Breast epithelium (tissue), 4 donors: ENCODE measurements around the gene GRIK5. TPM values are rescaled to one million over a fixed set of nuclear protein-coding genes. Genes with fewer than 3 reads are reported as not detected.

ENCODE experiments used
- DNase-seq, 2 donors: peaks; one replicate each; pipeline ENCODE4 v3.0.0-alpha.2; 2019; ENCODE audit warnings: low spot score in 2 of 2
- H3K27ac ChIP-seq, 2 donors: fragments of 200-600 bp; sonication (generic) in 1 of 2; one replicate each; pipeline ENCODE4 v1.5.1; 2016 to 2019; ENCODE audit warnings: mild to moderate bottlenecking in 1 of 2
- H3K27me3 ChIP-seq, 2 donors: fragments of 200-600 bp; sonication (generic) in 1 of 2; one replicate each; pipeline versions ENCODE4 v1.5.1 to v1.6.0; 2017 to 2019; ENCODE audit warnings: control low read depth in 1 of 2, mild to moderate bottlenecking in 1 of 2
- H3K36me3 ChIP-seq: fragments of 200-600 bp; one replicate; pipeline ENCODE4 v1.5.1; 2019
- H3K4me1 ChIP-seq, 2 donors: fragments of 200-600 bp; sonication (generic); one replicate each; pipeline ENCODE4 v1.5.1; 2016 to 2019; ENCODE audit warnings: control low read depth in 1 of 2
- H3K4me3 ChIP-seq, 3 donors: fragments of 200-600 bp; sonication (generic); 1 replicate in 2 of 3; 2 replicates in 1 of 3; pipeline ENCODE4 v1.5.1; 2016 to 2019; ENCODE audit warnings: mild to moderate bottlenecking in 3 of 3, moderate library complexity in 2 of 3
- H3K9me3 ChIP-seq, 2 donors: fragments of 200-600 bp; sonication (generic) in 1 of 2; one replicate each; pipeline ENCODE4 v1.5.1; 2016 to 2019; ENCODE audit warnings: control low read depth in 1 of 2
- POLR2A ChIP-seq: fragments of 450-650 bp; IDR thresholded peaks from one replicate; pipeline ENCODE4 v1.6.1; 2016; ENCODE audit warnings: antibody characterized with exemption, mild to moderate bottlenecking, moderate library complexity
- POLR2AphosphoS5 ChIP-seq, 3 donors: sonication (generic); formaldehyde crosslinking; IDR thresholded peaks; one replicate each; pipeline ENCODE4 v1.6.1; 2017; ENCODE audit warnings: antibody characterized with exemption in 3 of 3
- intact Hi-C: fragments of 100-400 bp; cut with DNase I; formaldehyde crosslinking; loops from one replicate; pipeline ENCODE4 v1.15.1; 2023; ENCODE audit warnings: low total_unique reads
- total RNA-seq, 3 donors: library from RNA; depleted of rRNA; stranded (reverse); fragments of >200 nt; gene quantifications; one replicate each; pipeline ENCODE4 v1.1.0, GENCODE V29; 2016
- TF ChIP-seq, protein P1 (sequence below), 3 donors: fragments of 450-650 bp; IDR thresholded peaks; one replicate each; pipeline ENCODE4 v1.5.1; 2016 to 2017; ENCODE audit warnings: antibody characterized with exemption in 3 of 3, mild to moderate bottlenecking in 3 of 3, moderate library complexity in 3 of 3

The GRIK5 gene
- total RNA-seq, 3 donors from 2014 or later: 1.6 to 1.9 TPM; not detected in 1

DNA sequence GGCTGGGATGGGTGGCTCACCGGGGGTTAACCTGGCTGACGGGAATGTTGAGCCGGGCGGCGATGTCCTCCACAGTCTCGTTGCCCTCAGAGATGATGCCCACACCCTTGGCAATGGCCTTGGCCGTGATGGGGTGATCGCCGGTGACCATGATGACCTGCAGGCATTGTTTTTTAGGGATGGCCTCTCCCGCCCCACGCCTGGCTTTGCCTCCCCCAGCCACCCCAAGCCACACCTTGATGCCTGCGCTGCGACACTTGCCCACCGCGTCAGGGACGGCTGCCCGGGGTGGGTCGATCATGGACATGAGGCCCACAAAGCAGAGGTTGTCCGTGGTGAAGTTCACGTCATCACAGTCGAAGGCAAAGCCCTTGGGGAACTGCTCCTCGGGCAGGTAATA, 92.1 kb downstream of the GRIK5 start:
- Histone ChIP-seq H3K27ac (no peak overlapping the region), H3K4me1 (no peaks in the 10 kb centered on the region), H3K27me3 (no peaks in the 10 kb centered on the region), H3K9me3 (no peaks in the 10 kb centered on the region), H3K4me3 (no peak overlapping the region), H3K36me3 (no peaks in the 10 kb centered on the region)
- intact Hi-C loops: no loop called here
- TF ChIP-seq, protein P1, sequence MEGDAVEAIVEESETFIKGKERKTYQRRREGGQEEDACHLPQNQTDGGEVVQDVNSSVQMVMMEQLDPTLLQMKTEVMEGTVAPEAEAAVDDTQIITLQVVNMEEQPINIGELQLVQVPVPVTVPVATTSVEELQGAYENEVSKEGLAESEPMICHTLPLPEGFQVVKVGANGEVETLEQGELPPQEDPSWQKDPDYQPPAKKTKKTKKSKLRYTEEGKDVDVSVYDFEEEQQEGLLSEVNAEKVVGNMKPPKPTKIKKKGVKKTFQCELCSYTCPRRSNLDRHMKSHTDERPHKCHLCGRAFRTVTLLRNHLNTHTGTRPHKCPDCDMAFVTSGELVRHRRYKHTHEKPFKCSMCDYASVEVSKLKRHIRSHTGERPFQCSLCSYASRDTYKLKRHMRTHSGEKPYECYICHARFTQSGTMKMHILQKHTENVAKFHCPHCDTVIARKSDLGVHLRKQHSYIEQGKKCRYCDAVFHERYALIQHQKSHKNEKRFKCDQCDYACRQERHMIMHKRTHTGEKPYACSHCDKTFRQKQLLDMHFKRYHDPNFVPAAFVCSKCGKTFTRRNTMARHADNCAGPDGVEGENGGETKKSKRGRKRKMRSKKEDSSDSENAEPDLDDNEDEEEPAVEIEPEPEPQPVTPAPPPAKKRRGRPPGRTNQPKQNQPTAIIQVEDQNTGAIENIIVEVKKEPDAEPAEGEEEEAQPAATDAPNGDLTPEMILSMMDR (IDR thresholded peaks at IDR 0.05): no peak
- TF ChIP-seq POLR2AphosphoS5 (IDR thresholded peaks at IDR 0.05) (no peak), POLR2A (no peak)
- DNase-seq: no peak

DNA sequence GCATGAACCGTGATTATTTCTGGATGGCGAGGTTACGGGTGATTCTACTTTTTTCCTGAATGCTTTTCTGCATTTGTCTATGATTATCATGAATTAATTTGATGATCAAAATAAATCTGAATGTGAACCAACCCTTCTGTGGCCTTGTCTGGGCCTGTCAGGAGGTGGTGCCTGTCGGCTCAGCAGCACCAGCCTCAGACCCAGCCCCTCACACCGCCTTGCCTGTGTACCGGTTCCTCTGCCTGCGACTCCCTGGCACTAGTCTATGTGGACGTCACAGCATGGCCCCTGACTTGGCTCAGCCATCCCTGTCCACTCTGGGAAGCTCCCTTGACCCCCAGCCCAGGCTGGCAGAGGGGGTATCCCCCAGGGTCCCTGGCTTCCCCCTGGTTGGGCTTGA, 95.4 kb downstream of the GRIK5 start:
- no peak for DNase-seq

DNA sequence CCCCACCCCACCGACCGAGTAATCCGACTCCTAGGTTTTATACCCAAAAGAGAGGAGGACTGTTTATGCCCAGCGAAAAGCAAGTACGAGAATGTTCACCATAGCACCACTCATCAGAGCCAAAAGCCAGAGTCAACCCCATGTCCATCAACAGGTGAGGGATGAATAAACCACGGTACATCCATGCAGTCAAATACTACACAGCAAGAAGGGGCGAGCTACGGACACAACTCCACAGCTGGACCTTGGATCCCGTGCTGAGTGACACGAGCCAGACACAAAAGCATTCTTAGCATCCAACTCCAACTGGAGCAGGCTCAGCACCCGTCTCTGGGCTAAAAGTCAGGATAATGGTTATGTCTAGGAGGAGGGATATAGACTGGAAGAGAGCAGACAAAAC, 98.6 kb downstream of the GRIK5 start:
- intact Hi-C loops: no loop called here
- TF ChIP-seq POLR2AphosphoS5 (IDR thresholded peaks at IDR 0.05) (no peak), POLR2A (no peak)
- TF ChIP-seq, protein P1 (IDR thresholded peaks at IDR 0.05): no peak
- no peaks in the 10 kb centered on the region for H3K36me3 ChIP-seq
- no peak overlapping the region for H3K27ac ChIP-seq
- no peak for DNase-seq
- H3K4me1 ChIP-seq: no peaks in the 10 kb centered on the region
- H3K4me3 ChIP-seq: no peak overlapping the region
- H3K9me3 ChIP-seq: no peaks in the 10 kb centered on the region
- peaks cover 0 to 11% of the 10 kb centered on the region in 2 donors for H3K27me3 ChIP-seq

More for the DNA sequence above, 95.4 kb downstream of the GRIK5 start:
- H3K27ac ChIP-seq: no peak overlapping the region
- no peaks in the 10 kb centered on the region for H3K9me3 ChIP-seq
- no peaks in the 10 kb centered on the region for H3K36me3 ChIP-seq
- H3K4me1 ChIP-seq: no peaks in the 10 kb centered on the region
- H3K4me3 ChIP-seq: no peak overlapping the region
- no peak for TF ChIP-seq POLR2AphosphoS5 (IDR thresholded peaks at IDR 0.05)
- TF ChIP-seq POLR2A: no peak
- TF ChIP-seq, protein P1 (IDR thresholded peaks at IDR 0.05): no peak
- H3K27me3 ChIP-seq: peaks cover 0 to 3% of the 10 kb centered on the region in 2 donors
- intact Hi-C loops: no loop called here

DNA sequence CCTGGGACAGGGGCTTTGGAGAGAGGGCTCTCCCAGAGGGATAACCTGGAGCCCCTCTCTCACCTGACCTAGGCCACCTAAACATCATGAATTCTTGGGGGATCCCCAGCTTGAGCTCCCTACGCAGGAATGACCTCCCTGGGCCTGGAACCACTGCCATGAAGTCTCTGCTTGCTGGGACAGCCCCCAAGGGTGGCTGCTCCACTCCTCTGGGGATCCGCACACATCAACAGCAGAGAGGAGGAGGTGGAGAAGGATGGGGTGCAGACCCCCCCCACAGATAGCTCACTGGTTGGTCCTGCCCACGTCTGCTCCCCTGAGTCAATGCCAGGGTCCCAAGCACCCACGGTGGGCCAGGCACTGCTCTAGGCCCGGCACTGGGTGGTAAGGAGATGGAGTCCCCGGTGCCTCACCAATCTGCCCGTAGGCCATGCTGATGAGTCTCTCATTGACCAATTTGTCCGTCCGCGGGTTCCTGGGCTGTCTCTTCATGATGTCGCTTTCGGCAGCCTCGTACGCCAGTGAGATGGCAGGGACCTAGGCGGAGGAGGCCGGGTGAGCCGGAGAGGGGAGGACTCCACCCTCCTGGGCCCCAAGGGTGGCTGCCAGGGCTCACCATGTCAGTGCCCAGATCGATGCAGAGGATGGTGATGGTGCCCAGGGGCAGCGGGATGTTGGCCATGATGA, 100.1 kb downstream of the GRIK5 start:
- peaks cover 0 to 16% of the 10 kb centered on the region in 2 donors for H3K27me3 ChIP-seq

More for the DNA sequence above, 100.1 kb downstream of the GRIK5 start:
- no peaks in the 10 kb centered on the region for H3K36me3 ChIP-seq
- H3K4me3 ChIP-seq: no peak overlapping the region
- H3K27ac ChIP-seq: no peak overlapping the region
- TF ChIP-seq POLR2AphosphoS5 (IDR thresholded peaks at IDR 0.05): no peak
- TF ChIP-seq POLR2A: no peak
- TF ChIP-seq, protein P1 (IDR thresholded peaks at IDR 0.05): no peak
- DNase-seq: no peak
- no peaks in the 10 kb centered on the region for H3K9me3 ChIP-seq
- intact Hi-C loops: no loop called here
- no peaks in the 10 kb centered on the region for H3K4me1 ChIP-seq
